Neural cell (in vitro differentiated cells): ENCODE results near the gene MED27.

Experiments
- EP300 ChIP-seq: fragments of 450-650 bp; conservative IDR thresholded peaks from 2 replicates; pipeline ENCODE4 v1.6.1; 2014; ENCODE audit warnings: antibody characterized with exemption, mild to moderate bottlenecking, moderate library complexity; ENCODE audit not compliant: poor library complexity, severe bottlenecking
- EZH2 ChIP-seq: fragments of 200-600, 300-800 bp; shearing (Covaris generic), sonication (generic); IDR thresholded peaks from 2 replicates; pipeline ENCODE4 v1.6.1; 2014; ENCODE audit warnings: antibody characterized with exemption, low read length, borderline replicate concordance, mild to moderate bottlenecking; ENCODE audit not compliant: insufficient read depth, poor library complexity, severe bottlenecking
- POLR2AphosphoS5 ChIP-seq: IDR thresholded peaks from 2 replicates; pipeline ENCODE4 v1.6.1; 2012
- RAD21 ChIP-seq: fragments of 450-650 bp; conservative IDR thresholded peaks from 2 replicates; pipeline ENCODE4 v1.6.1; 2014; ENCODE audit warnings: antibody characterized with exemption, mild to moderate bottlenecking, moderate library complexity
- TF ChIP-seq, protein P1 (sequence below): fragments of 450-650 bp; IDR thresholded peaks from 2 replicates; pipeline ENCODE4 v1.5.1; 2014; ENCODE audit warnings: antibody characterized with exemption, mild to moderate bottlenecking, moderate library complexity; ENCODE audit not compliant: poor library complexity, severe bottlenecking

DNA sequence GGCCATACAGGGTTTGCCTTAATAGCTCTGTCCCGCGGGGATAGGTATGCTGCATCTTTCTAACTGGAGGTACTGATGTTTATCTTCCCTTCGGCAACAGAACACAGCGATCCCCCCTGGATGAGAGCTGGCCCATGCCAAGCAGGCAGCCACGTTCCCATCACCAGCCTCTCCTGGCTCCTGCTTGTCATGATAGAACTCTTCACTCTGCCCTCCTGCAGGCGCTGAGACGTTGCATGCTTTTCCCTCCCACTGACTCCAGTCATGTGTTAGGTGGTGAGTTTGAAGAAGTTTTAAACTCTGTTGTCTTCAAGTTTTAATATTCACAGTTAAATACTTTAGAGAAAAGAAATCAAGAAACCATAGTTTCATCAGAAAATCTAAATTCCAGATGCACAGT lies 60.0 kb downstream of the MED27 start:
- TF ChIP-seq EZH2 (no peak), POLR2AphosphoS5 (no peak), EP300 (no peak), RAD21 (no peak)
- TF ChIP-seq, protein P1, sequence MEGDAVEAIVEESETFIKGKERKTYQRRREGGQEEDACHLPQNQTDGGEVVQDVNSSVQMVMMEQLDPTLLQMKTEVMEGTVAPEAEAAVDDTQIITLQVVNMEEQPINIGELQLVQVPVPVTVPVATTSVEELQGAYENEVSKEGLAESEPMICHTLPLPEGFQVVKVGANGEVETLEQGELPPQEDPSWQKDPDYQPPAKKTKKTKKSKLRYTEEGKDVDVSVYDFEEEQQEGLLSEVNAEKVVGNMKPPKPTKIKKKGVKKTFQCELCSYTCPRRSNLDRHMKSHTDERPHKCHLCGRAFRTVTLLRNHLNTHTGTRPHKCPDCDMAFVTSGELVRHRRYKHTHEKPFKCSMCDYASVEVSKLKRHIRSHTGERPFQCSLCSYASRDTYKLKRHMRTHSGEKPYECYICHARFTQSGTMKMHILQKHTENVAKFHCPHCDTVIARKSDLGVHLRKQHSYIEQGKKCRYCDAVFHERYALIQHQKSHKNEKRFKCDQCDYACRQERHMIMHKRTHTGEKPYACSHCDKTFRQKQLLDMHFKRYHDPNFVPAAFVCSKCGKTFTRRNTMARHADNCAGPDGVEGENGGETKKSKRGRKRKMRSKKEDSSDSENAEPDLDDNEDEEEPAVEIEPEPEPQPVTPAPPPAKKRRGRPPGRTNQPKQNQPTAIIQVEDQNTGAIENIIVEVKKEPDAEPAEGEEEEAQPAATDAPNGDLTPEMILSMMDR: no peak
